IPS-NIHi7 (cell line): ENCODE results near the gene COL9A3.
A peak's percentile ranks its signal among the peaks of the same experiment; 100 is the strongest.
"Not testable (repeated sequence)": the region's sequence is repeated elsewhere in the genome, so short reads cannot be mapped to it uniquely, and the experiment has no call there.

Experiments
- DNase-seq: peaks from one replicate; pipeline ENCODE4 v3.0.0; 2012; ENCODE audit warnings: mixed read lengths; ENCODE audit errors: extremely low spot score

COL9A3 gene

DNA sequence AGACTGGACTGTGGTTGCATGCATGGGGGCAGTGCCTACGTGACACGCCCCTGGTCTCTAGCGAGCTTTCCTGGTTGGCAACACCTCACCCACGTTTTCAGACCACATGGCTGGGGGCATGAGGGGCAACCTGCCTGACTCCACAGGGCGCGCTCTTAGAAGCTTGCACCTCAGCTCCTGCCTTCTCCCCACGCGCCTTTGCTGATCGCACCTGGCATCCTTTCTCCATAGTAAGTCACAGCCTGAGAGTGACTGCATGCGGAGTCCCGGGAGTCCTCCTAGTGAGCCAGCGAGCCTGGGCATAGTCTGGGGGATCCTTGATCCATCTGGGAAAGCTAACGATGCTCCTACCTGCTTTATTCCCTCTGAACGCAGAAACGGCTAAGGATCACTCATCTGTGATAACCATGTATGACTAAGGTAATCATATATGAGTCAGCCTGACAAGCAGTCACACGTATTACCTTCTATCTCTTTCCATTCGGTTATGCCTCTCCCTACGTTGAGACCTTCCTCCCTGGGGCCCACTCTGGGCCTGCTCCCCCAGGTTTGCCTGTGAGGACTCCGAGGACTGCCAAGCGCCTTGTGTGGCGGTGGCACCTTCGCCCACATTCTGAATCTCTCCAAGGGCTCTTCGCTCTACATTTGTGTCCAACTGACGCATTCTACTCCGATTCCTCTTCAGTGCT, 40.2 kb downstream of the COL9A3 start:
- DNase-seq = no peak

DNA sequence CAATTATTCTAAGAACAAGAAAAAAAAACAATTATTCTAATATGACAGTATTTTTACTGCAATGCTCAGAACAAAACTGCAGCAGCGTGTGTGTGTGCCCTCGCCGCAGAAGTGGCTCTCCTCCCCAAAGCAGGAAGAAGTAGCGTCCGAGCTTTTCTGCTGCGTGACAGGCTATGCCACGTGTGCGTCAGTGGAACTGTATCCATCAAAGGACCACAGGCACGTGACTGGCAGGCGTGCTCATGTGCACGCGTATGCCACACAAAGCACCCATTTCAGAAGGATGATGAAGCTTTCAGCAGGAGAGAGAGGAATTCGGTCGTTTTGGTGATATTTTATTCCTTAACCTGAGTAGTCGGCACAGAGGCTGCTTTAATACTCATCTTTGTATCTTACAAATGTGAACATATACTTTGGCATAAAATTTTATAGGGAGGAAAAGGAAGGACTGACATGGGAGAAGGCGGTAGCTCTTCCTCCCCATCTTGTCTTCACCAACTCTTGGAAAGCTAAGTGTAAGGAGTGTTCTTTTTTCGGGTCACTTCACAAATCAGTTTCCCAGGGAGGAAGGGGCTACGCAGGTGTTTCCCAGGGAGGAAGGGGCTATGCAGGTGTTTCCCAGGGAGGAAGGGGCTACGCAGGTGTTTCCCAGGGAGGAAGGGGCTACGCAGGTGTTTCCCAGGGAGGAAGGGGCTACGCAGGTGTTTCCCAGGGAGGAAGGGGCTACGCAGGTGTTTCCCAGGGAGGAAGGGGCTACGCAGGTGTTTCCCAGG, 41.4 kb downstream of the COL9A3 start:
- DNase-seq = no peak

DNA sequence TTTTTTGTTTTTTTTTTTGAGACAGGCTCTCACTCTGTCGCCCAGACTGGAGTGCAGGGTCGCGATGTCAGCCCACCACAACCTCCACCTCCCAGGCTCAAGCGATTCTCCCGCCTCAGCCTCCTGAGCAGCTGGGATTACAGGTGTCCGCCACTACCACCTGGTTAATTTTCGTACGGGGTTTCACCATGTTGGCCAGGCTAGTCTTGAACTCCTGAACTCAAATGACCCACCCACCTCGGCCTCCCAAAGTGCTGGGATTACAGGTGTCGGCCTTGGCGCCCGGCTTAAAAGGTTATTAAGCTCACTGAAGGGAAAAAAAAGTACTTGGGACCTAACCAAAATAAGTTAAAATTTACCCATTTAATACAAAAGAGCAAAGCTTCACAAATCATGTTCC, 42.9 kb downstream of the COL9A3 start:
- no peak for DNase-seq

DNA sequence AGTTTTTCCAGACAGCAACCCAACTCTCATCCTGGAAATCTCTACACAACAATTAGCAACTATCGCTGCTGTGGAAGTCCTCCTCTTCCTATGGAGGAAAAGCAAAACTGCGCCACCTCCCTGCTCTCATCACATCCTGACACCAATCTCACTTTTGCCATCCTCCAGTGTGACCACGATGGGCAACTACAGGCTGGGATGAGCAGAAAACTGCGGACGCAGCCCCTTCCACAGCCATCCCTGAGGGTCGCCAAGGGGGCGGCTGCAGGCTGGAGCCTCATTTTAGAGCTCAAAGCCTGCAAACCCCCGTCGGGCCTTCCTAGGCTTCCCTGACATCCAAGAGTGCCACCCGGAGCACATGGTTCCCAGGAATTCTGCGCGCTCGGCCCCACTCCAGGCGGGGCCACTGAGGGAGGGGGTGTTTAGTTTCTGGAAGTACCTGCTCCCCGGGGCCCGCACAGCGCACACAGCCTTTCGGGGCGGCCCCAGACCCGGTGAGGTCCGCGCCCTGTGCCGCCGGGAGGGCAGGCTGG, 43.6 kb downstream of the COL9A3 start:
- no peak for DNase-seq

DNA sequence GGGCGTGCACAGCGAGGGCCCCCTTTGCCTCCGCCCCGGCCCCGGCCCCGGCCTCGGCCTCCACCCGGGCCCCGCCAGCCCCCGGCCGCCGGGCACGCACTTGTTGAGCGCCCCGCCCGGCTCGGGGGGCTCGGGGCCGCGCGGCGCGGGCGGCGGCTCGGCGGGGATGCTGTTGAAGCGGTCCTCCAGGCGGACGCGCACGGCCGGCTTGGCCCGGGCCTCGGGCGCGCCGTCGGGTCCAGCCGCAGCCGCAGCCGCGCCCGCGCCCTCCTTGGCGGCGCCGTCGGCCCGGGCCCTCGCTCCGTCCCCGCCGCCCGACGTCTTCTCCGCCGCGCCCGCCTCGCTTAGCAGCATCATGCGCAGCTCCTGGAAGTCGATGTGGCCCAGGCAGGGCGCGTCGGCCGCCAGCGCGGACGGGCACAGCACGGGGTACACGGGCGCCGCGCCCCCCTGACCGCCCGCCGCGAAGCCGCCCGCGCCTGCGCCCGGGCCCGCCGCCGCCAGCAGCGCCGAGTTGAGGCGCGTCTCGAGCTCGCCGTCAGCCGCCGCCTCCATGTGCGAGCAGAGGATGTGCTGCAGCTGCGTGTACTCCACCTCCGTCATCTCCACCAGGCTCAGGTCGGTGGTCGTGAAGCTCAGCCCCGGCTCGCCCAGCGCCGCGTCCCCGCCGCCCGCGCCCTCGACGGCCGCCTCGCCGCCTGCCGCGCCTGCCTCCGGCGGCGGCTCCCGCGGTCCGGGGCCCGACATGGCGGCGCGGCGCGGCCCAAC, 44.3 kb downstream of the COL9A3 start:
- no peak for DNase-seq

DNA sequence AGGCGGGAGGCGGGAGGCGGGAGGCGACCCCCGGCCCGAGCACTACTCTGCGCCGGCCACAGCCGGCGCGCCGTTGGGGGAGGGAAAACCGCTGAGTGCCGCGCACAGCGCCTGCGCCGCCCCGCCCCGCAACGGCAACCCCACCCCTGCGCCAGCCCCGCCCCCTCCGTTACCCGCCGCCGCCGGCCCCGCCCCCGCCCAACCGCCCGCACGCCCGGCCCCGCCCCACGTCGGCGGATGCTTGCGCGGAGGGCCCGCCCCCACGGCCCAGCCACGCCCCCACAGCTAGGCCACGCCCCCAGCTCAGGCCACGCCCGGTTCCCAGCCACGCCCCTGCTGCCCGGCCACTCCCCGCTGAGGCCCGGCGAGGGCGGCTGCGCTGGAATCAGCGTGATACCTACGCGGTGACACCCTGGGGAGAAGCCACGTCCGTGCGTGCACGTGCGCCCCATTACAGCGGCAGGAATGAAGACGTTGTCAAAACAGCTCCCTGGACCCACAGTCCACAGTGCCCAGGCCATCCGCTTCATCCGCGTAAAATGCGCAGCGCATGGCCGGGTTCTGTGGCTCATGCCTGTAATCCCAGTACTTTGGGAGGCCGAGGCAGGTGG, 45.0 kb downstream of the COL9A3 start, which contains the start of gene TCFL5:
Gene TCFL5 (minus strand): TSS at position 97 of the 611 bp plus-strand sequence. CDS start 152 bp downstream, outside the sequence.
- DNase-seq = peak; percentile 92

DNA sequence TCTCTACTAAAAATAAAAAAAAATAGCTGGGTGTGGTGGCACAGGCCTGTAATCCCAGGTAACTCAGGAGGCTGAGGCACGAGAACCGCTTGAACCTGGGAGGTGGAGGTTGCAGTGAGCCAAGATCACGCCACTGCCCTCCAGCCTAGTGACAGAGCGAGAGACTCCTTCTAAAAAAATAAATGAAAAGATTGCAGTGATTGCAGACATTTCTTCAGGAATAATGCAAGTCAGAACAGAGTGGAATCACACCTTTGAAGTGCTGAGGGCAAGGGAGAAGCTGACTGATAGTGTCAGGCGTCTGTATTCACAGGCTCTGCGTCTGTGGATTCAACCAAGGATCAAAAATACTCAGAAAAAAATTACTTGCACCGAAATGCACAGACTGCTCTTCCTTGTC, 47.4 kb downstream of the COL9A3 start:
- no peak for DNase-seq

DNA sequence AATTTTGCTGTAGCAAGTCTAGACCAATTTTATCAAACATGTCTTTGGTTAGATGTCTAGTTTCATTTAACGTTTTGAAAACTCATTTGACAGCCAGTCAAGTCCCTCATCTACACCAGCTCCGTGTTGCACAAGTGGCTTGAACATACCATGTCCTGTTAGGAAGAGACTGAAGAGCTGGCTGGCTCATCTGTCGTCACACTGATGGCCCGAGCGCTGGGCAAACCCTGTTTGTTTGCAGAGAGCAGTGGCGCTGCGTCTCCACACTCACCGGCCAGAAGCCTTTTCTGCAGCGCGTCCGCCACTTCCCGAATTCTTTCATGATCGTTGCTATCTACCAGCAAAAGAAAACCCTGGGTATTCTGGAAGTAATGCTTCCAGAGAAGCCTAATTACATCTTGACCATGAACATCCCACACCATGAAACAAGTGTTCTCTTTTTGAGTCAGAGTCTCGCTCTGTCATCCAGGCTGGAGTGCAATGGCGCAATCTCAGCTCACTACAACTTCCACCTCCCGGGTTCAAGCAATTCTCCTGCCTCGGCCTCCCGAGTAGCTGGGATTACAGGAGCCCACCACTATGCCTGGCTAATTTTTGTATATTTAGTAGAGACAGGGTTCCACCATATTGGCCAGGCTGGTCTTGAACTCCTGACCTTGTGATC, 55.5 kb downstream of the COL9A3 start:
- DNase-seq = no peak

DNA sequence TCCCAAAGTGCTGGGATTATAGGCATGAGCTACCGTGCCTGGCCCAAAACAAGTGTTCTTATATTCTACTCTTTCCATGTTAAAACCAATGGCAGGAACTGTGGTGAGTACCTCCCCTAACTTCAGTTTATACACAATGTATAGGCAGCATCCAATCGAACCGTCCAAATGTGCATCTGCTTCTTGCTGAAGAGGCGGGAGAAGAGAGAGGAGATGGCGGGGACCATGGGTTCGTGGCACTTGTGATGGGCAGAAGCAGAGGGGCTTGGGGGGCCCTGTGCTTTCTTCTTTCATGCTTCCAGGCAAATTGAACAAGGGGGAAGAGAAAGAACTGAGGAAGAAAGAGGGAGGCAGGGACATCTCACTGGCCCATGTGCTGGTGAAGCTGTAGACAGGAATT, 56.0 kb downstream of the COL9A3 start:
- no peak for DNase-seq

DNA sequence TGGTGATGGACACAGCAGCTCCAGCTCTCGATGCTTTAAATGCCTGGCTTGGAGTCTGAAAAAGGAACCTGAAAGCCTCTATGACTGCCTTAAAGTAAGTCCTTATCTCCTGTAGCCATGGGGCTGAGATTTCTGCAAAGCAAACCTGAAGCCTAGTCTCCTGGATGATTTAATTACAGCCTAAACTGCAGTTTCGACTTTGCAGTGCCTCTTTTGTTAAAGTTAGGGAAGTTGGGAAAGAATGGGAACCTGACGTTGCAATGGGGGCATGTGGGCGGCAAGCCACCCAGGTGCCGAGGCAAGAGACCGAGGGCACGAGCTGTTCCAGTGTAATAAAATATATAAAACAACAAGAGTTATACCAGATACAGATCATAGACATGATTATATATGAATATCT, 56.4 kb downstream of the COL9A3 start:
- no peak for DNase-seq

DNA sequence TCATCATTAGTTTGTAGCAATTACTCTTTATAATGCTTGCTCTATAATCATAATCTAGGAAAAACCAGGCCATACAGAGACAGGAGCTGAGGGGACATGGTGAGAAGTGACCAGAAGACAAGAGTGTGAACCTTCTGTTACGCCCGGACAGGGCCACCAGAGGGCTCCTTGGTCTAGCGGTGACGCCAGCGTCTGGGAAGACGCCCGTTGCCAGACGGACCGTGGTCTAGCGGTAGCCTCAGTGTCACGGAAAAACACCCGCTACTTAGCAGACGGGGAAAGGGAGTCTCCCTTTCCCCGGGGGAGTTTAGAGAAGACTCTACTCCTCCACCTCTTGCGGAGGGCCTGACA, 56.8 kb downstream of the COL9A3 start:
- DNase-seq = not testable (repeated sequence)

DNA sequence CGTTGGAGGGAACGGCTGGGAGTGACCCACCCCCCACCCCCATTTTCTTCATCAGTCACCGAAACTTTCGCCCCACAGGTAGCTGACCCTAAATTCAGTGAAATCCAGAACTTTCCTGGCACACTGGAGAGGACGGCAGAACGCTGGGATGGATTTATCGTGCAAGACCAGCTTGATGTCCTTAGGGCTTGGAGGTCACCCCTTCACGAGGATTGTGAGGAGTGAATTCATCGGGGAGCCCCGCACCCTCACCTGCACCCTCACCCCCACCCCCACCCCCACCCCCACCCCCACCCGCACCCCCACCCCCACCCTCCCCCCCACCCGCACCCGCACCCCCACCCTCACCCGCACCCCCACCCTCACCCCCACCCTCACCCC, 58.1 kb downstream of the COL9A3 start:
- DNase-seq = no peak

DNA sequence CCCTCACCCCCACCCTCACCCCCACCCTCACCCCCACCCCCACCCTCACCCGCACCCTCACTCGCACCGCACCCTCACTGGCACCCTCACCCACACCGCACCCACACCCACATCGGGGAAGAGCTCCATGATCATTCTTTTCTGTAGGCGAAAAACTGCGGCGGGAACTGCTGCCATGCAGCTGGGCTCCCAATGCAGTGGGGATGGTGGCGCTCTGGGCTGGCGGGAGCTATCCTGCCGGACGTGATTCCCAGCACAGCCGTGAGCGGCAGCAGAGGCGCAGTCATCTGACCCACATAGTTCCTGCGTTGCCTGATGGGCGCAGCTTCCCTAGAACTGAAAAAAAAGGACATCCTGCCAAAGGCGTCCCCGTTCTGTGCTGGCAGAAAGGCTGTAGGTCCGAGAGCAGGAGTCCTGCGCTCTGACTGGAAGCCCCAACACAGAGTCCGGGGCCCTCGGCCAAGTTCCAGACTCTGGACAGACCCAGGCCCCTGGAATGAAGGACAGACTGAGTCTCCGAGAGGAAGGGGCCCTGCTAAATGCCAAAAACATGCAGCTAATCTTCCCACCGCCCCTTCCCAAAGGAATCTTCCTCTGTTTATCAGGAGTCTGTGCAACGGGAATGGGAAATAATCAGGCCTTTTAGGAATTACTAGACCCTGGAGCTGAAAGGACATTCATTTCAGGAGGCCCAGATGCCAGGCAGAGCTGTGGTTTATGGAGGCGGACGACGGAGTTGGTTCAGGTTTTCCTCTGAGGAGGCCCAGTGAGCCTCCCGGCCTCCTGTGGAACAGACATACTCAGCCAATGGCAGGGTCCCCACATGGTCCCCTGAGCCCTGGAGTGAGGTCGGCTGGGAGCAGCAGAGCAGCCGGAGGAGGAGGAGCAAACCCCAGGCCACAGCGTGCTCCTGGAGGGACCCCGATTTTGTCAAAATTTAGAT, 58.8 kb downstream of the COL9A3 start:
- peak; percentile 83 for DNase-seq

DNA sequence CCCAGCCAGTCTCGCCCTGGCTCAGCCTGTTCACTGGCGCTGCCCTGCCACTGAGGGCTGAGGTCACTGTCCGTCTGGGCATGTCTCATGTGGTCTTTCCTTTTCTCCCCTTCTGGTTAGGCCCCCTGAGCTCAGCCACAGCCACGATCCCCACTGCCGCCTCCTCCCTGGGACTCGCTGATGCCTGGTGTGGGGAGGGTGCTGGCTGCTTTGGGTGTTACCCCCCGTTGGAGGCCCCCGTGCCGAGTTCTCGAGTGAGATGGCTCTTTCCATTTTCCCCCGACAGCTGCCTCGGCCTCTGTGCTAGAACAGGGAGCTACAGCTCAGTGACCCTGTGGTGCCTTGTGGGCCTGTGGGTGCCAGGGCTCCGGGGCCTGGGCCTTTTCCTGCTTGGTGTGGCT, 59.7 kb downstream of the COL9A3 start:
- DNase-seq = no peak

DNA sequence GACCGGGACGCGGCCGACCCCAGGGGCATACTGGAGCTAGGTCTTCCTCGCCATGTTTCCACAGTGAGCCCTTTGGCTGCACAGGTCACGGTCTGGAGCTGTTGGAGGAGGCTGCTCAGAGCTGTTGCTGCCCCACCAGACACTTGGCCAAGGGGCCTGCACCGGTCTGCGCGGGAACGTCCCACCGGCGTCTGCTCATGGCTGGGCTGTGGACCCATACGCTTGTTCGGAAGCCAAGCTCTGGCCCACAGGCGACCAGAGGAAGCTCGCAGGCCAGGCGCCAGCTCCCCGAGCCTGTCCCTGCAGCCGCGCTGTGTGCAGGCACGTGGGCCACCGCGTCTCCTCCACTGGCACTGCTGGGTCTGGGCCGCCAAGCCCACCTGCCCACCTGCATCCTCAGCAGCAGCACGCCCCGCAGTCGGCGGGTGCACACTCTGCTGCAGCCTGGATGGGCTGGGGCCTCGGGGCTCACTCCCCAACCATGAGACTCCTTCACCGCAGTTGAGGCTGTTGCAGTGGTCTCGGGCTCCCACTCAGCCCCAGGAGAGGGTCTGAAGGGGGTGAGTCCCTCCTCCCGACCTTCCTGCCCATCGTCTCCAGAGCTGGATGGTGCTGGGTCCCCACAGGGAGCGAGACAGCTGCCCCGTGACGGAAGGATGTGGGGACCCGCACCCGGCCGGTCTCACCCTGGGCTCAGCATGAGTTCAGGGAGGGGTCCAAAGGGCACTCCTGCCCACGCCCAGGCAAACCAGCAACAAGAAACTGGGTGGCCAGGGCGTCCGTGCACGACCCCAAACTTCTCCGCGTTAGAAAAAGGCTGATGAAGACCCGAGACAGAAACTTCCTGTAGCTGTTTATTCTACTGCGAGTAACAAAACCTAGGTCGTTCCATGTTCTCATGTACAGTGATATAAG, 60.3 kb downstream of the COL9A3 start:
- DNase-seq = no peak

DNA sequence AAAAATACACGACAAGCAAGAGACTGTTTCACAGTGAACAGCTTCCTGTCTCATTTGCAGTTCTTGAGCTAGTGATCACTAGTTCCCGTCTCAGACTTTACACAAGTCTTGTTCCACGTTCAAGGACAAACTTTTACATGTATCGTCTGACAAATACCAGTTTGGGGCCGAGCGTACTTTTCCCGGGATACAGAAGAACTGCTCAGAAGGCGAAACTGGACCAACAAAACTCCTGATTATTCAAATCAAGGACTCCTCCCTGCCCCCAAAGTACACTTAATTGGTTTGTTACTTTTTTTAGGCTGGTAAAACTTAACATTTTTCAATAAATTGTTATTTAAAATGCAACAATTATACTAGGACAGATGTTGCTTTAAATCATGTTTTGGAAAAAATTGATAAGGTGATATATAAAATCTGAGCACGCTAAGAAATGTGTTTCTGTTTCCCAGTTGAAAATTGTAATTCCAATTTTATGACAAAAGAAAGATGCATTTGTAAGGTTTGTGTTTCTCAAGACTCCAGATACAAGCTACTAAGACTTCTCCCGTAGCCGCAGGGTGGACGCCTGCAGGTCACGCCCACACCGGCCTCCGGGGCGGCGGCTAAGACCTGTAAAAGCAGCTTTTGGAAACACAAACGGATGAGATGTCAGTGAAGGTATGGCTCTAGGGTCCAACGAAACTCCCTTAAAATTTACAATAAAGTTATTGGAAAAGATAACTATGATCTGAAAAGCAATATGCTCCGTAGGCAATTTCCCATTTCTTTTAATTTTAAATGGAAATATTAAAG, 61.6 kb downstream of the COL9A3 start:
- DNase-seq = peak; percentile 61

DNA sequence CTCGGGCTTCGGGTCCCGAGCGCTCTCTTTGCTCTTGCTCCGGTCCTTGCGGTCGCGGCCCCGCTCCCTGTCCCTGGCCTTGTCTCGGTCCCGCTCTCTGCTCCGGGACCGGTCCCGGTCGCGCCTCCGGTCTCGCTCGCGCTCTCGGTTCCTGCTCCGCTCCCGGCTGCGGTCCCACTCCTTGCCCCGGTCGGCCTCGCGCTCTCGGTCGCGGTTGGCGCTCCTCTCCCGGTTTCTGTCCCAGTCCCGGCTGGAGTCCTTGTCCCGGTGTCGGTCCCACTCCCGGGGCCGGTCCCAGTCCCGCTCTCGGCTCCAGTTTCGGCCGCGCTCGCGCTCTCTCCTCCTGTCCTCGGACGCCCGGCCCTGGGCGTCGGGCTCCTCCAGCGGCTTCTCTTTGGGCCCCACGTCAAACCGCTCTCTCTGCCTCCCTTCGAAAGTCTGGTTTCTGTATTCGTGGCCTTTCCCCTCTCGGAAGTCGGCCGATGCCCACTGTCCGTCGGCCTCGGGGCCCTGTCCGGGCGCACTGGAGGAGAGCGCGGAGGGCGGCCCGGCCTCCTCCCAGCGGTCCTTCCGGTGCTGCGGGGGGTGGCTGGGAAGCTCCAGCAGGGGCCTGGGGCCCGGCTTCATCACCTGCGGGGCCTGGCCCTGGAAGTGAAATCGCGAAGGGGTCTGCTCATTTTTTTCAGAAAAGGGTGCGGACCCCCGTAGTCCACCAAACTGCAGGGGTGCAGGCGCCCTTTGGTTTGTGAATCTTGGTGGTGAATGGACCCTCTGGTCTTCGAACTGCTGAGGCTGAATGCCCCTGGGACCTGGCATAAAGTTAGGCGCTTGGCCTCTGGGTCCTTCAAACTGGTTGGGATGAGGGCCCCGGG, 62.7 kb downstream of the COL9A3 start:
- DNase-seq = no peak
